8988T (cell line): Measurements from ENCODE around the gene BLCAP.
"Not testable (repeated sequence)": the region's sequence is repeated elsewhere in the genome, so short reads cannot be mapped to it uniquely, and the experiment has no call there.

Experiments used
- DNase-seq: peaks from one replicate; pipeline ENCODE4 v3.0.0; 2011

The BLCAP gene

GRCh38 chr20:37511610-37512275 is 15.9 kb downstream of the BLCAP start:
- no peak for DNase-seq

GRCh38 chr20:37510226-37510625 is 17.4 kb downstream of the BLCAP start:
- DNase-seq = no peak

GRCh38 chr20:37506152-37506725 is 21.4 kb downstream of the BLCAP start:
- DNase-seq = no peak

DNA sequence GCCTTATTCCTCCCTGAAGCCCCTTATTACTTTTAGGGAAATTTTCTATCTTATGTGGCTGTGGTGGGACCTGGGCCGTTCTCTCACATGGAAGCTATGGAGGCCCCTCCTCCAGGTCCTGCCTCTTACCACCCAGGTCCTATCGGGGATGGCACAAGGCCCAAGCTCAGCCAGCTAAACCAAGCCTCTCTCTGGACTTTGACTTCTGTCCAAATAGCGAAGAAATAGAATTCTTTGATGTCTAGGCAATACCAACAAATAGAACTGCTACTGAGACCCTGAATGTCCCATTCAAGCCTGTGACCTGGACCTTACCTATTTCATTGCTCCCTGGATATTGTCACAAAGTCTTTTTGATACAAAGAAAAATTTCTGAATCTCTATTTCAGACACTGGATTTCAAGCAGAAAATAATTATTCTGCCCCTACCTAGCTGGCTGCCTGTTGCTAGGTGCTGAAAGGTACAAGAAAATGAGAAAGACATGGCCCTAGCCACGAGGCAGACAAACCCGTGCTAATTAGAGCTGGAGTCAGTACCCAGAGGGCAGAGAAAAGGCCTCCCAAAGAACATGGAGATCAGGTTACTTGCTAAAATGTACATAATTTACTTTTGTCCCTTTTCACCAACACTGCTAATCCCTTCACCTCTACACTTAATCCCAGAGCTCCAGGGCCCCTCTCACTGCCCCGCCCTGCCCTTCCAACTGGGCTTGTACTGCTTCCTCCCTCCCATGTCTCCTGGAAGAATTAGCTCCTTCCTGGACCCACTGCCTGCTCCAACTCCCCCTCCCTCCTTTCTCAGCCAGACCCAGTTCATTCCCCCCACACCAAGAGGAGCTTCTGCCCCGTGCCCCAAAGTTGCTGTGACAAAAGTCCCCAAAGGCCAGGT is 22.2 kb downstream of the BLCAP start:
- DNase-seq = no peak

- no peak for DNase-seq
Observed at GRCh38 chr20:37504404-37505096, 23.1 kb downstream of the BLCAP start.

- DNase-seq = no peak
Observed at GRCh38 chr20:37503256-37503927, 24.3 kb downstream of the BLCAP start.

DNA sequence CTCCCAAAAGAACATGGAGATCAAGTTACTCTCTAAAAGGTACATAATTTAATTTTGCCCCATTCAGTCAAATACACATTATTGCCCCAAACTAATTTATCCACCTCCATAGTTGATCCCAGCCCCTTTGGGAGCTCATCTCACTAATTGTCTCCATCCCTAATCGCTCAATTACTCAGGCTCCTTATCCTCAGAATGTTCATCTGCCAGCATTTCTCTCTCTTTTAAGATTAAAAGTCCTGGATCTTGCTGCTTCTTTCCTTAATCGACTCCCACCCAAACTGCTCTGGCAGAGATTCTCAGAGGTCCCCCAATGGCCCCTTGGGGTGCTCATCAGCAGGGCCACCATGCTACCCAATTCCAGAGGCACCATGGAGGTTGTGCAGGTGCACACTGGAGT is 25.0 kb downstream of the BLCAP start:
- no peak for DNase-seq

DNA sequence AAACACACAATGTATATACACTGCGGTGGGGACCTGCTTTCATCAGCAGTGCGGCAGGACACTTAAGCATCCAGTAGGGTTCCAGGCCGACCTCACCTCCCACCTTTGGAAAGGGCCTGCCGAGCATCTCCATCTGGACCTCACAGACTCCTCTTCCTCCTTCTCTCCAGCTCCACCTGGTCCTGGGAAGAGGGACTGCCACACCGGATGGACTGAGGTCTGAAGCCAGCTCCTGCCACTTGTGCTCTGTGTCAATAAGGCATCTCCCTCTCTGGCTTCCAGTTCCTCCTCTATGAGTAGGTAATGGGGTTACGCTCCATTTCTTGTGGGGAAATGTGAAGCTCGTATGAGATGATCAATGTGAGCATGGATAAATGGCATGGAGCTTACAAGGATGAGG is 25.7 kb downstream of the BLCAP start:
- no peak for DNase-seq

- DNase-seq = no peak
Observed at GRCh38 chr20:37500311-37500710, 27.4 kb downstream of the BLCAP start.

DNA sequence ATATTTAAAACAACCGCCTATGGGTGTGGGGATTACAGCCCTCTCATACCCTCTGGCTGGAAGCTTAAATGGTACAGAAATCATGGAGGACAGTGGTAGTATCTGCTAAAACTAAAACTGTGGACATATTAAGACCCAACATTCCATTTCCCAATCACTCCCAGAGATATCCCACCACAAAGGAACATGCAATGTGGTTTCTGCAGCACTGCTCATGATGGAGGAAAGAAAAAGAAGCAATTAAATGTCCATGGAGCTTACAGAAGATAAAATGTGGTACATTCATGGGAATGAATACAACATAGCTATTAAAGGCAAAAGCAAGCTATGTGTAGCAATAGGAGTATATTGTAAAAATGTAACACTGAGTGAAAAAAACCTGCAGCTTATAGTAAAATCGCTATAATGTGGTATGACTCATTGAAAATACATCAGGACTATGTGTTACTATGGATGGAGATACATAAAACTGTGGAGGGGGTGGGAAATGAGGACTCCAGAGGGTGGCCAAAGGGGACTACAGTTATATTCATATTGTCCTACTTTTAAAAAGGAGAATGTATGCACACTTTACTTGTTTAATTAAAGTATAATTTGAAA is 29.5 kb downstream of the BLCAP start:
- no peak for DNase-seq

DNA sequence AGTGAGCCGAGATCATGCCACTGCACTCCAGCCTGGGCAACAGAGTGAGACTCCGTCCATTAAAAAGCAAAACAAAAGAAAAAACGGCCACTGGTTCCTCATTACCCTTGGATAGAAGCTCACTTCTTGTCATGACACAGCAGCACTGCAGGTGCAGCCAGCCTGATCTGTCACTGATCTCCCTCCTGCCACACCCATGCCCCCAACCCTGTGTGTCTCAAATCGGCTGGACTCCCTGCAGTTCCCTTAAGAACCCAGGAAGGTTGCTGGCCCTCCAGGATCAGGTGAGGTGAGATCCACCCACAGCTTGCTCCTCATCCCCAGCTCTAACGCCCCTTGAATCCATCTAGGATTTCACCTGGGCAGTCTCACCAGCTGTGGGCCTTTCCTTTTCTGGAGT is 32.9 kb downstream of the BLCAP start:
- DNase-seq = no peak

GRCh38 chr20:37494301-37494700 is 33.4 kb downstream of the BLCAP start:
- DNase-seq = no peak

DNA sequence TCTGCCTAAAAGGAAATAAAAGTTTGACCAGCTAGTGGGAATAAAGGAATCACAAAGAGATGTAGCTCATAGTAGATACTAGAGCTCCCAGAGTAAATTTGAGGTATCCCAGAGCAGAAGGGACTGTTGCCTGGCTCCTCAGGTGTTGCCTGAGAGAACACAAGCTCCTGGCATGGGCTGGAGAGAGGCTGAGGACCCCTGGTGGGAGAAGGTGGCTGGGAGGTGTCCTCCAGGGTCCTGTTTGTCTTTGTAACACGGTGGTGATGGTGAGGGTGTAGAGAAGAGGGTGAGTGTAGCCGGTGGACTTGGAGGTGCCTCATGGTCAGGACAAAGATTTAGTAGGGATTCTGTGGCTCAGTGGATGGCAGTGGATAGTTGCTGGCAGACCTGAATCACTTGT is 34.7 kb downstream of the BLCAP start:
- no peak for DNase-seq

GRCh38 chr20:37492096-37492625 is 35.5 kb downstream of the BLCAP start:
- no peak for DNase-seq

- DNase-seq = no peak
Observed at GRCh38 chr20:37490663-37491350, 36.9 kb downstream of the BLCAP start.

DNA sequence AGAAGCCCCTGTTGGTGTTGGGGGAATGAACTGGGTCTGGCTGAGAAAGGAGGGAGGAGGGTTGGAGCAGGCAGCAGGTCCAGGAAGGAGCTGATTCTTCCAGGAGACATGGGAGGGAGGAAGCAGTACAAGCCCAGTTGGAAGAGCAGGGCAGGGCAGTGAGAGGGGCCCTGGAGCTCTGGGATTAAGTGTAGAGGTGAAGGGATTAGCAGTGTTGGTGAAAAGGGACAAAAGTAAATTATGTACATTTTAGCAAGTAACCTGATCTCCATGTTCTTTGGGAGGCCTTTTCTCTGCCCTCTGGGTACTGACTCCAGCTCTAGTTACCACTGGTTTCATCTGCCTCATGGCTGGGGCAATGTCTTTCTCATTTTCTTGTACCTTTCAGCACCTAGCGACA is 41.5 kb downstream of the BLCAP start:
- DNase-seq = not testable (repeated sequence)

GRCh38 chr20:37484331-37484730 is 43.3 kb downstream of the BLCAP start:
- DNase-seq = no peak

GRCh38 chr20:37481610-37482009 is 46.1 kb downstream of the BLCAP start:
- no peak for DNase-seq

- no peak for DNase-seq
Observed at GRCh38 chr20:37480919-37481318, 46.8 kb downstream of the BLCAP start.

DNA sequence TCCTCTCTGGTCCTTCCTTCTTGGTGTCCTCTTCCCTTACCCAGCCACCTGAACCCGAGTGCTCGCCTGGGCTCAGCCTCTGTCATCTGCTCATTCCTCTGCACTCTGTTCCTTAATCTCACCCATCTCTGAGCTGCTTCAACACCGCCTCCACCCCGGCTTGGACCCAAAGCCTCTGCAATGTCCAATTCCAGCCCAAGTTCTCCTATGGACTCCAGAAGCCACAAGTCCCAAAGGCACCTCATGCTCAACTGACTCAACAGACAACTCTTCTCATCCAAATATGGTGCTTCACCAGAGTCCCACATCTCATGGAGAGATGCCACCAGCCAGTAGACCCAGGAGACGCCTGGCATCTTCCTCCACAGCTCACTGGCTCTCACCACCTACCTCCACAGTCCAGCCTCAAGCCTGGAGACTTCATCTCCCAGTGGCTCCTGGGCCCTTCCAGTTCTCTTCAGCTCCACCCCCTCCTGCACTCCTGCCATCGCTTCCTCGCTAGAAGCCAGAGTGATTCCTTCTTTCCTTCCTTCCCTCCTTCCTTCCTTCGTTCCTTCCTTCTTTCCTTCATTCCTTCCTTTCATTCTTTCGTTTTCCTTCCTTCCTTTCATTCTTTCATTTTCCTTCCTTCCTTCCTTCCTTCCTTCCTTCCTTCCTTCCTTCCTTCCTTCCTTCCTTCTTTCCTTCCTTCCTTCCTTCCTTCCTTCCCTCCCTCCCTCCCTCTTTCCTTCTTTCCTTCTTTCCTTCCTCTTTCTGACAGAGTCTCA is 47.6 kb downstream of the BLCAP start:
- DNase-seq = no peak

- DNase-seq = no peak
Observed at GRCh38 chr20:37479266-37479665, 48.4 kb downstream of the BLCAP start.
